RPMI7951 (cell line): Measurements from ENCODE around the gene SHBG. TPM values are rescaled to one million over a fixed set of nuclear protein-coding genes. Genes with fewer than 3 reads are reported as not detected.
"Not testable (repeated sequence)": the region's sequence is repeated elsewhere in the genome, so short reads cannot be mapped to it uniquely, and the experiment has no call there.

Experiments
- DNase-seq: peaks from one replicate; pipeline ENCODE4 v3.0.0-alpha.2; 2012; ENCODE audit warnings: low read depth
- total RNA-seq: library from RNA; depleted of rRNA; stranded (reverse); fragments of >200 nt; shearing (Covaris generic); gene quantifications from 2 replicates; pipeline ENCODE4 v1.2.3, GENCODE V29; 2014; rRNA removed

The SHBG gene
- total RNA-seq: not detected in 2 replicates

GRCh38 chr17:7629939-7630571, at the start of gene SHBG:
Gene SHBG (plus strand): TSS chr17:7630135. CDS start chr17:7630173, 38 bp downstream.
- no peak for DNase-seq

GRCh38 chr17:7580604-7581575, 49.0 kb upstream of the SHBG start:
- DNase-seq: peak; percentile 46

GRCh38 chr17:7582396-7583252, 47.3 kb upstream of the SHBG start:
- no peak for DNase-seq

- DNase-seq: peak; percentile 96
Observed at GRCh38 chr17:7583253-7584109, 46.5 kb upstream of the SHBG start, which contains the start of gene MPDU1. Gene MPDU1 (plus strand): TSS chr17:7583852. CDS start chr17:7583863, 11 bp downstream.

- no peak for DNase-seq
Observed at GRCh38 chr17:7586673-7587419, 43.1 kb upstream of the SHBG start.

GRCh38 chr17:7587420-7588151, 42.3 kb upstream of the SHBG start:
- DNase-seq: peak; percentile 94

GRCh38 chr17:7588553-7589203, 41.3 kb upstream of the SHBG start:
- DNase-seq: peak; percentile 58

GRCh38 chr17:7589204-7589868, 40.6 kb upstream of the SHBG start:
- no peak for DNase-seq

- DNase-seq: peak; percentile 78
Observed at GRCh38 chr17:7589891-7590691, 39.8 kb upstream of the SHBG start, which contains the start of gene SOX15. Gene SOX15 (minus strand): TSS chr17:7590094. CDS start chr17:7589676, 418 bp downstream.

- DNase-seq: peak; percentile 57
Observed at GRCh38 chr17:7590743-7591142, 39.2 kb upstream of the SHBG start.

GRCh38 chr17:7591596-7591995, 38.3 kb upstream of the SHBG start:
- no peak for DNase-seq

GRCh38 chr17:7592422-7593021, 37.4 kb upstream of the SHBG start:
- DNase-seq: no peak

- no peak for DNase-seq
Observed at GRCh38 chr17:7593296-7593695, 36.6 kb upstream of the SHBG start.

- not testable (repeated sequence) for DNase-seq
Observed at GRCh38 chr17:7597561-7597960, 32.4 kb upstream of the SHBG start.

- no peak for DNase-seq
Observed at GRCh38 chr17:7606280-7606679, 23.7 kb upstream of the SHBG start.

- DNase-seq: no peak
Observed at GRCh38 chr17:7610641-7611040, 19.3 kb upstream of the SHBG start.
